GM12878 (cell line): ENCODE measurements around the gene CRELD2. TPM values are rescaled to one million over a fixed set of nuclear protein-coding genes. Genes with fewer than 3 reads are reported as not detected.

Source experiments
- ATAC-seq: fragments of 200-7000 bp; cut with Tn5 transposase; 3 replicates; pipeline ENCODE4 v1.9.1; 2020; ENCODE audit warnings: mild to moderate bottlenecking, moderate library complexity
- BruUV-seq: library from RNA; stranded (reverse); fragments of 400-500 nt; replicated peaks from 2 replicates; lab custom pipeline; 2021; lab: Mats Ljungman, UMichigan
- CTCF ChIA-PET: fragments of 300-600 bp; sonication (Branson Sonifier 250); formaldehyde crosslinking; extraction: SDS; loops from one replicate; lab custom pipeline; 2021; ENCODE audit warnings: inconsistent platforms; lab: Yijun Ruan, JAX
- POLR2A ChIA-PET: fragments of 350-600 bp; formaldehyde crosslinking; extraction: SDS; loops from one replicate; lab custom pipeline; 2021; ENCODE audit warnings: inconsistent platforms; lab: Charles Lee
- RAD21 ChIA-PET: fragments of 300-600 bp; sonication (Branson Sonifier 250); formaldehyde crosslinking; loops from one replicate; lab custom pipeline; 2023; ENCODE audit warnings: antibody characterized with exemption; ENCODE audit not compliant: unreplicated experiment; lab: Charles Lee
- SMC1A ChIA-PET: fragments of 300-600 bp; sonication (Branson Sonifier 250); formaldehyde crosslinking; loops from one replicate; lab custom pipeline; 2023; ENCODE audit not compliant: unreplicated experiment, uncharacterized antibody; lab: Charles Lee
- DNase-seq: peaks from one replicate; pipeline ENCODE4 v3.0.0-alpha.2; 2011; ENCODE audit warnings: low read depth, low spot score
- FAIRE-seq: peaks from 3 replicates; lab custom pipeline; 2011; peaks lifted over from hg19 to GRCh38; lab: Jason Lieb, UNC
- H2AFZ ChIP-seq: 2 replicates; pipeline ENCODE4 v1.6.0; 2011; ENCODE audit warnings: low read depth, low read length, control low read depth; ENCODE audit not compliant: control insufficient read depth
- H3K27ac ChIP-seq: 2 replicates; pipeline ENCODE4 v1.5.1; 2011; ENCODE audit warnings: control low read depth; ENCODE audit not compliant: control insufficient read depth, insufficient read depth
- H3K27me3 ChIP-seq, 2 experiments: replicated peaks in 1 of 2; 2 replicates each; pipeline versions ENCODE4 v1.6.0 to v1.6.1; 2011; ENCODE audit warnings: low read length in 1 of 2; ENCODE audit not compliant: control insufficient read depth in 2 of 2, insufficient read depth in 2 of 2
- H3K36me3 ChIP-seq, 2 experiments: 2 replicates each; pipeline ENCODE4 v1.5.1; 2011; ENCODE audit warnings: low read length in 1 of 2; ENCODE audit not compliant: control insufficient read depth in 2 of 2, insufficient read depth in 2 of 2
- H3K4me1 ChIP-seq: 2 replicates; pipeline ENCODE4 v1.6.1; 2011; ENCODE audit warnings: mild to moderate bottlenecking, low read length, moderate library complexity, mixed read lengths; ENCODE audit not compliant: control insufficient read depth, insufficient read depth
- H3K4me2 ChIP-seq: 2 replicates; pipeline ENCODE4 v1.6.0; 2011; ENCODE audit warnings: control low read depth; ENCODE audit not compliant: control insufficient read depth, insufficient read depth
- H3K4me3 ChIP-seq: fragments of 200-600 bp; sonication (generic); 2 replicates; pipeline ENCODE4 v1.5.1; 2016
- H3K79me2 ChIP-seq: 2 replicates; pipeline ENCODE4 v1.6.0; 2011; ENCODE audit warnings: low read length; ENCODE audit not compliant: control insufficient read depth, insufficient read depth
- H3K9ac ChIP-seq: 2 replicates; pipeline ENCODE4 v1.8.0; 2011; ENCODE audit warnings: low read length, control low read depth, mixed read lengths; ENCODE audit not compliant: control insufficient read depth, insufficient read depth
- H3K9me3 ChIP-seq: replicated peaks from 3 replicates; pipeline ENCODE4 v1.5.1; 2011; ENCODE audit warnings: mild to moderate bottlenecking, low read length; ENCODE audit not compliant: control insufficient read depth, insufficient read depth
- H4K20me1 ChIP-seq: 2 replicates; pipeline ENCODE4 v1.6.0; 2011; ENCODE audit not compliant: control insufficient read depth, insufficient read depth
- HDGF ChIP-seq: fragments of 450-650 bp; IDR thresholded peaks from 2 replicates; pipeline ENCODE4 v1.6.1; 2016; ENCODE audit warnings: antibody characterized with exemption
- IKZF2 ChIP-seq, 2 experiments: fragments of 450-650 bp; IDR thresholded peaks; 2 replicates each; pipeline ENCODE4 v1.6.1; 2017; ENCODE audit warnings: mild to moderate bottlenecking in 2 of 2, moderate library complexity in 2 of 2
- KAT2A ChIP-seq: conservative IDR thresholded peaks from 2 replicates; pipeline ENCODE4 v1.6.1; 2011; ENCODE audit warnings: low read depth, low read length; ENCODE audit not compliant: control insufficient read depth
- MXI1 ChIP-seq: fragments of 150-350 bp; IDR thresholded peaks from 2 replicates; pipeline ENCODE4 v1.6.1; 2011; ENCODE audit warnings: low read depth, mild to moderate bottlenecking, inconsistent platforms, low read length, improper control_type of control experiment
- NFIC ChIP-seq: IDR thresholded peaks from 2 replicates; pipeline ENCODE4 v1.6.1; 2012; ENCODE audit warnings: low read depth, mild to moderate bottlenecking, inconsistent platforms, low read length, moderate library complexity
- NFXL1 ChIP-seq: fragments of 450-650 bp; IDR thresholded peaks from 2 replicates; pipeline ENCODE4 v1.6.1; 2017; ENCODE audit warnings: antibody characterized with exemption, mild to moderate bottlenecking, borderline replicate concordance
- NR2C2 ChIP-seq: IDR thresholded peaks from 2 replicates; pipeline ENCODE4 v1.6.1; 2011; ENCODE audit warnings: borderline replicate concordance, low read depth; ENCODE audit not compliant: control insufficient read depth, insufficient read length
- RCOR1 ChIP-seq: conservative IDR thresholded peaks from 2 replicates; pipeline ENCODE4 v1.6.1; 2012; ENCODE audit warnings: low read depth, low read length, improper control_type of control experiment
- SP1 ChIP-seq: IDR thresholded peaks from one replicate; pipeline ENCODE4 v1.6.1; 2011; ENCODE audit warnings: low read depth, low read length
- SRF ChIP-seq, 2 experiments: IDR thresholded peaks; 2 replicates each; pipeline ENCODE4 v1.6.1; 2011; ENCODE audit warnings: low read depth in 2 of 2, low read length in 2 of 2, mild to moderate bottlenecking in 1 of 2, moderate library complexity in 1 of 2
- TARDBP ChIP-seq: IDR thresholded peaks from 2 replicates; pipeline ENCODE4 v1.6.1; 2016; ENCODE audit warnings: borderline replicate concordance
- YY1 ChIP-seq: IDR thresholded peaks from 2 replicates; pipeline ENCODE4 v1.6.1; 2011; ENCODE audit warnings: low read depth, mild to moderate bottlenecking, low read length
- WGBS: methylation state at CpG from one replicate; pipeline ENCODE4 v1.1.6; 2016; ENCODE audit warnings: low lambda C conversion rate; ENCODE audit not compliant: insufficient replicate concordance, insufficient coverage; ENCODE audit errors: missing lambda C conversion rate; 5-methylcytosine and 5-hydroxymethylcytosine counted together
- in situ Hi-C: fragments of 300-500 bp; cut with MboI; formaldehyde crosslinking; loops from 9 replicates; pipeline ENCODE4 v1.14.3; 2018; ENCODE audit warnings: mixed read lengths
- intact Hi-C: fragments of 100-400 bp; cut with micrococcal nuclease; formaldehyde crosslinking; loops from one replicate; pipeline ENCODE4 v1.14.2; 2022; ENCODE audit not compliant: unreplicated experiment
- polyA plus RNA-seq, 11 experiments: library from polyadenylated mRNA; depleted of rRNA in 4 of 11; unstranded in 6 of 11; stranded (reverse) in 5 of 11; fragments of >200 nt; fragmentation: Nextera tagmentation in 4 of 11; fragmentation: Illumina TruSeq in 1 of 11; extraction: Ambion mirVana in 4 of 11; extraction: Trizol in 1 of 11; gene quantifications; 1 replicate in 1 of 11; 2 replicates in 10 of 11; pipeline versions ENCODE4 v1.2.1 to v1.2.3, GENCODE V29; 2011 to 2016; ENCODE audit warnings: inconsistent platforms in 2 of 11, missing spikeins in 2 of 11, low read depth in 1 of 11
- total RNA-seq, 4 experiments: library from RNA; depleted of rRNA in 3 of 4; stranded (reverse); fragments of >200 nt in 3 of 4; fragmentation: Illumina TruSeq in 1 of 4; extraction: Trizol in 1 of 4; gene quantifications; 2 replicates each; pipeline versions ENCODE4 v1.2.1 to v1.2.3, GENCODE V29; 2013 to 2021
- TF ChIP-seq, protein P1 (sequence below): IDR thresholded peaks from 2 replicates; pipeline ENCODE4 v1.6.1; 2012; ENCODE audit warnings: improper control_type of control experiment, low read depth, low read length; ENCODE audit not compliant: insufficient replicate concordance
- TF ChIP-seq, protein P2 (sequence below): IDR thresholded peaks from 2 replicates; pipeline ENCODE4 v1.6.1; 2011; ENCODE audit warnings: low read depth, low read length, improper control_type of control experiment, borderline replicate concordance
- TF ChIP-seq, protein P3 (sequence below): fragments of 450-650 bp; IDR thresholded peaks from 2 replicates; pipeline ENCODE4 v1.6.1; 2018; ENCODE audit warnings: borderline replicate concordance, mild to moderate bottlenecking; ENCODE audit not compliant: partially characterized antibody

CRELD2 gene
- total and polyA plus RNA-seq, 10 of the 15 experiments (the other 5 are each of a cell fraction or from before 2014, with no cell fraction given): 9.4 to 111 (median 25.9) TPM

DNA sequence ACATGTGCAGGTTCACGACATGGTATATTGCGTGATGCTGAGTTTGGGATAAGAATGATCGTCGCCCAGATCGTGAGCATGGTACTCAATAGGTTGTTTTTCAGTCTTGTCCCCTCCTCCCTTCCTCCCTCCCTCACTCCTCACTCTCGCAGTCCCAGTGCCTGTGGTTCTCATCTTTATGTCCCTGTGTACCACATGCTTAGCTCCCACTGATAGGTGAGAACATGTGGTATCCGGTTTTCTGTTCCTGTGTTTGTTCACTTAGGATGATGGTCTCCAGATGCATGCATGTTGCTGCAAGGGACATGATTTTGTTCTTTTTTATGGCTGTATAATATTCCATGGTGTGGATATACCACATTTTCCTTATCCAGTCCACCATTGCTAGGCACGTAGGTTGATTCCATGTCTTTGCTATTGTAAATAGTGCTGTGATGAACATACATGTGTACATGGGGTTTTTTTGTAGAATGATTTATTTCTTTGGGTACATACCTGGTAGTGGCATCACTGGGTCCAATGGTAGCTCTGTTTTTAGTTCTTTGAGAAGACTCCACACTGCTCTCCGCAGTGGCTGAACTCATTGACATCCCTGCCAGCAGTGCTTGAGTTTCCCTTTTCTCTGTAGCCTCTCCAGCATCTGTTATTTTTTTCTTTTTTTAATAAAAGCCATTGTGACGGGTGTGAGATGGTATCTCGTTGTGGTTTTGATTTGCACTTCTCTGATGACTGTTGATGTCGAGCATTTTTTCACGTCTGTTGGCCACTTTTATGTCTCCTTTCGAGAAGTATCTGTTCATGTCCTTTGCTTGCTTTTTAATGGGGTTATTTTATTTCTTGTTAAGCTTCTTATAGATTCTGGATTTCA is 48.4 kb upstream of the CRELD2 start:
- Histone ChIP-seq H2AFZ (no peak overlapping the region), H3K4me1 (no peaks in the 10 kb centered on the region), H3K9ac (no peak overlapping the region), H3K27me3 (no peaks in the 10 kb centered on the region), H3K9me3 (peaks cover 20% of the 10 kb centered on the region; the same call in 2 of the 3 replicates), H3K36me3 (peaks cover 0 to 5% of the 10 kb centered on the region in 2 experiments; a peak in 3 of 4 replicates), H3K4me3 (no peak overlapping the region), H3K4me2 (no peak overlapping the region), H3K27ac (no peak overlapping the region), H4K20me1 (no peaks in the 10 kb centered on the region), H3K79me2 (peaks cover 45% of the 10 kb centered on the region)
- ChIA-PET RAD21 (no interaction called here), SMC1A (interaction anchor here (0.6 to 0.8 kb wide), 2 partner anchors 15 to 49 kb away, joined by 3 to 4 read pairs; no protein-coding TSS in a partner anchor), POLR2A (no interaction called here), CTCF (interaction anchor here (0.7 to 1.5 kb wide), 3 partner anchors 11 to 61 kb away, joined by 3 to 5 read pairs (median 3); no protein-coding TSS in a partner anchor)
- no TSS peak for BruUV-seq
- intact Hi-C loops (no loop called here), in situ Hi-C loops (no loop called here)
- FAIRE-seq (no peak), DNase-seq (no peak), ATAC-seq (no peak)
- 92% methylated on average over 13 of the region's 14 CpGs for WGBS
- TF ChIP-seq HDGF (no peak), RCOR1 (no peak), NFIC (no peak), TARDBP (no peak), SRF (IDR thresholded peaks at IDR 0.05; ENCODE audit: low read depth in 2 of 2, low read length in 2 of 2) (no peak), MXI1 (no peak), SP1 (no peak), YY1 (no peak), NFXL1 (no peak), KAT2A (no peak), NR2C2 (no peak), IKZF2 (IDR thresholded peaks at IDR 0.05) (no peak)
- TF ChIP-seq, protein P1, sequence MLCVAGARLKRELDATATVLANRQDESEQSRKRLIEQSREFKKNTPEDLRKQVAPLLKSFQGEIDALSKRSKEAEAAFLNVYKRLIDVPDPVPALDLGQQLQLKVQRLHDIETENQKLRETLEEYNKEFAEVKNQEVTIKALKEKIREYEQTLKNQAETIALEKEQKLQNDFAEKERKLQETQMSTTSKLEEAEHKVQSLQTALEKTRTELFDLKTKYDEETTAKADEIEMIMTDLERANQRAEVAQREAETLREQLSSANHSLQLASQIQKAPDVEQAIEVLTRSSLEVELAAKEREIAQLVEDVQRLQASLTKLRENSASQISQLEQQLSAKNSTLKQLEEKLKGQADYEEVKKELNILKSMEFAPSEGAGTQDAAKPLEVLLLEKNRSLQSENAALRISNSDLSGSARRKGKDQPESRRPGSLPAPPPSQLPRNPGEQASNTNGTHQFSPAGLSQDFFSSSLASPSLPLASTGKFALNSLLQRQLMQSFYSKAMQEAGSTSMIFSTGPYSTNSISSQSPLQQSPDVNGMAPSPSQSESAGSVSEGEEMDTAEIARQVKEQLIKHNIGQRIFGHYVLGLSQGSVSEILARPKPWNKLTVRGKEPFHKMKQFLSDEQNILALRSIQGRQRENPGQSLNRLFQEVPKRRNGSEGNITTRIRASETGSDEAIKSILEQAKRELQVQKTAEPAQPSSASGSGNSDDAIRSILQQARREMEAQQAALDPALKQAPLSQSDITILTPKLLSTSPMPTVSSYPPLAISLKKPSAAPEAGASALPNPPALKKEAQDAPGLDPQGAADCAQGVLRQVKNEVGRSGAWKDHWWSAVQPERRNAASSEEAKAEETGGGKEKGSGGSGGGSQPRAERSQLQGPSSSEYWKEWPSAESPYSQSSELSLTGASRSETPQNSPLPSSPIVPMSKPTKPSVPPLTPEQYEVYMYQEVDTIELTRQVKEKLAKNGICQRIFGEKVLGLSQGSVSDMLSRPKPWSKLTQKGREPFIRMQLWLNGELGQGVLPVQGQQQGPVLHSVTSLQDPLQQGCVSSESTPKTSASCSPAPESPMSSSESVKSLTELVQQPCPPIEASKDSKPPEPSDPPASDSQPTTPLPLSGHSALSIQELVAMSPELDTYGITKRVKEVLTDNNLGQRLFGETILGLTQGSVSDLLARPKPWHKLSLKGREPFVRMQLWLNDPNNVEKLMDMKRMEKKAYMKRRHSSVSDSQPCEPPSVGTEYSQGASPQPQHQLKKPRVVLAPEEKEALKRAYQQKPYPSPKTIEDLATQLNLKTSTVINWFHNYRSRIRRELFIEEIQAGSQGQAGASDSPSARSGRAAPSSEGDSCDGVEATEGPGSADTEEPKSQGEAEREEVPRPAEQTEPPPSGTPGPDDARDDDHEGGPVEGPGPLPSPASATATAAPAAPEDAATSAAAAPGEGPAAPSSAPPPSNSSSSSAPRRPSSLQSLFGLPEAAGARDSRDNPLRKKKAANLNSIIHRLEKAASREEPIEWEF: no peak
- TF ChIP-seq, protein P2, sequence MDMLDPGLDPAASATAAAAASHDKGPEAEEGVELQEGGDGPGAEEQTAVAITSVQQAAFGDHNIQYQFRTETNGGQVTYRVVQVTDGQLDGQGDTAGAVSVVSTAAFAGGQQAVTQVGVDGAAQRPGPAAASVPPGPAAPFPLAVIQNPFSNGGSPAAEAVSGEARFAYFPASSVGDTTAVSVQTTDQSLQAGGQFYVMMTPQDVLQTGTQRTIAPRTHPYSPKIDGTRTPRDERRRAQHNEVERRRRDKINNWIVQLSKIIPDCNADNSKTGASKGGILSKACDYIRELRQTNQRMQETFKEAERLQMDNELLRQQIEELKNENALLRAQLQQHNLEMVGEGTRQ: no peak
- TF ChIP-seq, protein P3, sequence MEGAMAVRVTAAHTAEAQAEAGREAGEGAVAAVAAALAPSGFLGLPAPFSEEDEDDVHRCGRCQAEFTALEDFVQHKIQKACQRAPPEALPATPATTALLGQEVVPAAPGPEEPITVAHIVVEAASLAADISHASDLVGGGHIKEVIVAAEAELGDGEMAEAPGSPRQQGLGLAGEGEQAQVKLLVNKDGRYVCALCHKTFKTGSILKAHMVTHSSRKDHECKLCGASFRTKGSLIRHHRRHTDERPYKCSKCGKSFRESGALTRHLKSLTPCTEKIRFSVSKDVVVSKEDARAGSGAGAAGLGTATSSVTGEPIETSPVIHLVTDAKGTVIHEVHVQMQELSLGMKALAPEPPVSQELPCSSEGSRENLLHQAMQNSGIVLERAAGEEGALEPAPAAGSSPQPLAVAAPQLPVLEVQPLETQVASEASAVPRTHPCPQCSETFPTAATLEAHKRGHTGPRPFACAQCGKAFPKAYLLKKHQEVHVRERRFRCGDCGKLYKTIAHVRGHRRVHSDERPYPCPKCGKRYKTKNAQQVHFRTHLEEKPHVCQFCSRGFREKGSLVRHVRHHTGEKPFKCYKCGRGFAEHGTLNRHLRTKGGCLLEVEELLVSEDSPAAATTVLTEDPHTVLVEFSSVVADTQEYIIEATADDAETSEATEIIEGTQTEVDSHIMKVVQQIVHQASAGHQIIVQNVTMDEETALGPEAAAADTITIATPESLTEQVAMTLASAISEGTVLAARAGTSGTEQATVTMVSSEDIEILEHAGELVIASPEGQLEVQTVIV: no peak
